Measurements from ENCODE around the gene SLC37A1.
"Not testable (repeated sequence)": the region's sequence is repeated elsewhere in the genome, so short reads cannot be mapped to it uniquely, and the experiment has no call there.

Gene SLC37A1

GRCh38 chr21:42513151-42513984, at the start of gene SLC37A1:
TSS of gene SLC37A1 (plus strand) at chr21:42513852. CDS start at chr21:42518455, 4,603 bp downstream.
- no peak for DNase-seq

GRCh38 chr21:42463861-42464515, 49.7 kb upstream of the SLC37A1 start:
- DNase-seq = peak; percentile 48

GRCh38 chr21:42465008-42465802, 48.4 kb upstream of the SLC37A1 start:
- no peak for DNase-seq

GRCh38 chr21:42465803-42466127, 47.9 kb upstream of the SLC37A1 start:
- no peak for DNase-seq

- no peak for DNase-seq
Observed at GRCh38 chr21:42466700-42467099, 47.0 kb upstream of the SLC37A1 start.

- peak; percentile 6 for DNase-seq
Observed at GRCh38 chr21:42467140-42467983, 46.3 kb upstream of the SLC37A1 start.

GRCh38 chr21:42468491-42469131, 45.0 kb upstream of the SLC37A1 start:
- no peak for DNase-seq

- DNase-seq = no peak
Observed at GRCh38 chr21:42469272-42469671, 44.4 kb upstream of the SLC37A1 start.

GRCh38 chr21:42469726-42470125, 43.9 kb upstream of the SLC37A1 start:
- DNase-seq = not testable (repeated sequence)

GRCh38 chr21:42471206-42471605, 42.4 kb upstream of the SLC37A1 start:
- DNase-seq = no peak

GRCh38 chr21:42471716-42472330, 41.8 kb upstream of the SLC37A1 start:
- DNase-seq = no peak

- DNase-seq = no peak
Observed at GRCh38 chr21:42472521-42472920, 41.1 kb upstream of the SLC37A1 start.

GRCh38 chr21:42473498-42474042, 40.1 kb upstream of the SLC37A1 start:
- no peak for DNase-seq

- peak; percentile 56 for DNase-seq
Observed at GRCh38 chr21:42474043-42474831, 39.4 kb upstream of the SLC37A1 start.

- peak; percentile 20 for DNase-seq
Observed at GRCh38 chr21:42475036-42475435, 38.6 kb upstream of the SLC37A1 start.

GRCh38 chr21:42475526-42476387, 37.9 kb upstream of the SLC37A1 start:
- no peak for DNase-seq

- DNase-seq = no peak
Observed at GRCh38 chr21:42476388-42477331, 37.0 kb upstream of the SLC37A1 start.

- no peak for DNase-seq
Observed at GRCh38 chr21:42478504-42478903, 35.1 kb upstream of the SLC37A1 start.
